Fibroblast of the aortic adventitia (primary cell): ENCODE data around the gene ELOVL6. TPM values are rescaled to one million over a fixed set of nuclear protein-coding genes. Genes with fewer than 3 reads are reported as not detected.
"Not testable (repeated sequence)": the region's sequence is repeated elsewhere in the genome, so short reads cannot be mapped to it uniquely, and the experiment has no call there.

Source experiments
- DNase-seq: peaks from one replicate; pipeline ENCODE4 v3.0.0-alpha.2; 2010; ENCODE audit warnings: low read depth
- H3K4me3 ChIP-seq: 2 replicates; pipeline ENCODE4 v1.5.1; 2011; ENCODE audit warnings: low read depth, mild to moderate bottlenecking, control low read depth, low read length, moderate library complexity
- CTCF ChIP-seq: IDR thresholded peaks from 2 replicates; pipeline ENCODE4 v1.5.1; 2011; ENCODE audit warnings: mild to moderate bottlenecking, low read length, control low read depth, inconsistent platforms; ENCODE audit not compliant: insufficient read depth
- total RNA-seq: library from RNA; depleted of rRNA; stranded (reverse); fragments of >200 nt; gene quantifications from 2 replicates; pipeline ENCODE4 v1.2.3, GENCODE V29; 2012; ENCODE audit warnings: low replicate concordance

The ELOVL6 gene
- total RNA-seq, 1 donor, result 23.0 TPM

- no peak overlapping the region for H3K4me3 ChIP-seq
- TF ChIP-seq CTCF, result peak; percentile 49
- DNase-seq, result peak; percentile 88
Observed at GRCh38 chr4:110163327-110164069, 34.9 kb downstream of the ELOVL6 start.

- H3K4me3 ChIP-seq, result no peak overlapping the region
- peak; percentile 19 for DNase-seq
- no peak for TF ChIP-seq CTCF
Observed at GRCh38 chr4:110160618-110161017, 37.8 kb downstream of the ELOVL6 start.

GRCh38 chr4:110159541-110159940, 38.9 kb downstream of the ELOVL6 start:
- no peak for TF ChIP-seq CTCF
- H3K4me3 ChIP-seq, result no peak overlapping the region
- DNase-seq, result no peak

GRCh38 chr4:110157580-110157979, 40.8 kb downstream of the ELOVL6 start:
- no peak for DNase-seq
- TF ChIP-seq CTCF, result no peak
- H3K4me3 ChIP-seq, result no peak overlapping the region

- DNase-seq, H3K4me3 ChIP-seq: not testable (repeated sequence)
Observed at GRCh38 chr4:110157166-110157565, 41.2 kb downstream of the ELOVL6 start.

- no peak overlapping the region for H3K4me3 ChIP-seq
- DNase-seq, result no peak
- no peak for TF ChIP-seq CTCF
Observed at GRCh38 chr4:110156442-110156841, 42.0 kb downstream of the ELOVL6 start.

DNA sequence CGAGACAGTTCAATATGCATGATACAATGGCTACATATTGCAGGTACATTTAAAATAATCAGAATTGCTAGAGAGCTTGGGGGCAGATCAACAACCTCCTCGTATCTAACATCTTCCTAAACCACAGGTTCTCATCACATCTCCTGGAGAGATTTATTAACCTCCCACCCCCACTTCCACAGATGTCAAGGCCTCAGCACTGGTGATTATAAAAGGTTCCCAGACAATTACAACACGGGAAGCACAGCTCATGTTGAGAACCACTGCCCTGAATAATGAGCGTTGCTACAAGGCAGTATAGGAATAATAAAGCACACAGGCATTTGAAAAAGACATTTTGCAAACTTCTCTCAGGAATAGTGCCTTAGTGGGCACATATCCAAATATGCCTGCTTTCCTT, 42.8 kb downstream of the ELOVL6 start:
- TF ChIP-seq CTCF, result no peak
- H3K4me3 ChIP-seq, result no peak overlapping the region
- no peak for DNase-seq
